Natural killer cell treated with Interleukin-12 subunit alpha and Interleukin-12 subunit beta and Interleukin-15 and Interleukin-18, amount 100 ng/mL, for 72 hours (primary cell): ENCODE measurements around the gene ADAMTS2. TPM values are rescaled to one million over a fixed set of nuclear protein-coding genes. Genes with fewer than 3 reads are reported as not detected.
A peak's percentile ranks its signal among the peaks of the same experiment; 100 is the strongest.

ENCODE experiments used
- ATAC-seq, 2 donors: fragments of 150-1000 bp; cut with Tn5 transposase in 1 of 2; sonication (Bioruptor Pico), chemical (Tn5 transposase) in 1 of 2; 2 replicates each; pipeline ENCODE4 v1.10.0; 2021
- DNase-seq: peaks from one replicate; pipeline ENCODE4 v3.0.0; 2022; ENCODE audit warnings: low spot score
- H3K27ac Mint-ChIP-seq, 2 donors: 1 replicate in 1 of 2; 2 replicates in 1 of 2; pipeline ENCODE4 v1.8.0; 2022; ENCODE audit warnings: mixed read lengths in 2 of 2, mild to moderate bottlenecking in 1 of 2, moderate library complexity in 1 of 2
- H3K27me3 Mint-ChIP-seq, 2 donors: 1 replicate in 1 of 2; 2 replicates in 1 of 2; pipeline ENCODE4 v1.8.0; 2022; ENCODE audit warnings: mixed read lengths in 2 of 2
- H3K36me3 Mint-ChIP-seq: one replicate; pipeline ENCODE4 v1.8.0; 2022; ENCODE audit warnings: mixed read lengths
- H3K4me1 Mint-ChIP-seq, 2 donors: 1 replicate in 1 of 2; 2 replicates in 1 of 2; pipeline ENCODE4 v1.8.0; 2022; ENCODE audit warnings: low read depth in 2 of 2, mixed read lengths in 2 of 2, mild to moderate bottlenecking in 1 of 2
- H3K4me3 Mint-ChIP-seq: one replicate; pipeline ENCODE4 v1.8.0; 2022; ENCODE audit warnings: mixed read lengths
- H3K9me3 Mint-ChIP-seq: 2 replicates; pipeline ENCODE4 v1.8.0; 2022; ENCODE audit warnings: mixed read lengths
- total RNA-seq, 2 donors: library from RNA; stranded (reverse); gene quantifications; one replicate each; pipeline ENCODE4 v1.2.3, GENCODE V29; 2022

ADAMTS2 gene
- total RNA-seq, 2 donors from 2014 or later: not detected

DNA sequence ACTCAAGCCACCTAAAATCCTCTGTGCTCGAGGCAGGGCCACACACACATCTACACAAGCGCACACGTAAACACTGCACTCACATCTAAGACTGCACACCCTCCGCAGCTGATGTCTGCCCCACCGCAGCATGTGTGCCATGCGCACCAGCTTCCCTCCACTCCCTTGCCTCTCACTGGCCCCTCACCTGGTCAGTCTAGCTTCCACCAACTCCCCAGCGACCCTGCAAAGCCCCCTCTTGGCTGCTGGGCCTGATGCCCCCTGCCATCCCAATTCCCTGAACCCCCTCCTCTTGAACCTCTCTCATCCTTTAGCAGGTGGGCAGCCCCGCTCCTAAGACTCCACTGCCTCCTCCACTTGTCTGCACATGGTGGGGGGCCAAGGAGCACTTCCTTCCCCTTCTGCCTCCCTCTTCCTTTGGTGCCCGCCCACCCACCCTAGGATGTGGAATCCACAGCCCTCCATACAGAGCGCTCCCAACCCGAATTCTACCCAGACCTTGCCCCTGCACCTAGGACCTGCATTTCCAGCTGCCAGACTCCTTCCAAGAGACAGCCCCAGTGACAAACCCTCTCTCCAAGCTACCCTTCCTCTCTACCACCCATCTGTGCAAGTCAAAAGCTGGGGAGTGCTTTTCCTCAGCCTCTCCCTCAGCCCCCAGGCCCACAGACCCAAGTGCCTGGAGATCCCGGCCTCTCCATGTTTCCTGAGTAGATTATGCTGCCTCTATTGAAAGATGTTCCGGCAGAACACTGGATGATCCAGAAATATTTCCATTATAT lies 23.9 kb downstream of the ADAMTS2 start:
- H3K27ac Mint-ChIP-seq: no peak overlapping the region
- peak; percentile 55 for DNase-seq
- H3K4me3 Mint-ChIP-seq: no peak overlapping the region
- H3K9me3 Mint-ChIP-seq: no peaks in the 10 kb centered on the region
- H3K27me3 Mint-ChIP-seq: no peaks in the 10 kb centered on the region
- ATAC-seq: no peak
- H3K36me3 Mint-ChIP-seq: no peaks in the 10 kb centered on the region
- peaks cover 0 to 8% of the 10 kb centered on the region in 2 donors for H3K4me1 Mint-ChIP-seq

DNA sequence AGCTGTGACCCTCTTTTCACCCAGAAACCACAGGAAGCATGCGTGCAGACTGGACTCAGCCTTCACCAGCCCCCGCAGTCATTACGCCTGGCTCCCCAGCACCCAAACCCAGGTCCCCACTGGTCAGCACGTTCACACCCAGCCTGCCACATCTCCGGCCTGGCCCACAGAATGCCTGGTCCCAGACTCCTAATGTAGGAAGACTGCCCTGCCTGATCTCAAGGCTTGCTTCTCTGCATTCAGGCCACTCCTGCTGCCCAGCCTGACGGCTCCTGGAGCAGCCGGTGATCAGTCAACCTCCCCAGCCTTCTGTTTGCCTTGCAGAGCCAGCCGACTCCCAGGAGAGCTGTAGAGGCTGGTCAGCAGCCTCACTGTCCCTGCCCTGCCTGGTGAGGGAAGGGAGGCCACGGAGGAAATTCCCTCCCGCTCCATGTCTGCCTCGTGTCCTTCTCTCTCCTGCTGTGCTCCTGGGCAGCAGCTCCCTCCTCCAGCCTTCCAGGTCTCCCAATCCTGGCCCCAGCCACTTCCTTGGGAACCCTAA lies 25.4 kb downstream of the ADAMTS2 start:
- ATAC-seq (no peak), DNase-seq (peak; percentile 28)
- H3K27ac Mint-ChIP-seq: no peak overlapping the region
- H3K4me3 Mint-ChIP-seq: no peak overlapping the region
- H3K36me3 Mint-ChIP-seq: no peaks in the 10 kb centered on the region
- H3K27me3 Mint-ChIP-seq: peaks cover 3 to 7% of the 10 kb centered on the region in 2 donors
- H3K4me1 Mint-ChIP-seq: peaks cover 0 to 8% of the 10 kb centered on the region in 2 donors
- no peaks in the 10 kb centered on the region for H3K9me3 Mint-ChIP-seq

DNA sequence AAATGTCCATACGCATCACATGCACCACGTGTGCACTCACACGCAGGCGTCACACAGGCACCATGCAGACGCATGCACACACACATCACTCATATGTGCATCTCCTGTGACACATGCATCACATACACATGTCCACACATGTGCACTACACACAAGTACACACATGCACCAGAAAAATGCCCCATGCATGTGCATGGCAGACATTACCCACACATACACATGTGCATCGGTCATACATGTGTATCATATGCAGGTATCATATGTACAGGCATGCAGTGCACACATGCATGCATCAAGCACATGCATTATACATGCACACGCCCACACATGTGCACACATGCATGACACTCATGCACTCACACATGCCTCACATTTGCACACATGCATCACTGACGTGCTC lies 26.1 kb downstream of the ADAMTS2 start:
- Mint-ChIP-seq H3K27me3 (peaks cover 3 to 7% of the 10 kb centered on the region in 2 donors), H3K4me1 (peaks cover 0 to 8% of the 10 kb centered on the region in 2 donors), H3K9me3 (no peaks in the 10 kb centered on the region), H3K27ac (no peak overlapping the region), H3K4me3 (no peak overlapping the region), H3K36me3 (no peaks in the 10 kb centered on the region)
- ATAC-seq: no peak
- DNase-seq: peak; percentile 10

DNA sequence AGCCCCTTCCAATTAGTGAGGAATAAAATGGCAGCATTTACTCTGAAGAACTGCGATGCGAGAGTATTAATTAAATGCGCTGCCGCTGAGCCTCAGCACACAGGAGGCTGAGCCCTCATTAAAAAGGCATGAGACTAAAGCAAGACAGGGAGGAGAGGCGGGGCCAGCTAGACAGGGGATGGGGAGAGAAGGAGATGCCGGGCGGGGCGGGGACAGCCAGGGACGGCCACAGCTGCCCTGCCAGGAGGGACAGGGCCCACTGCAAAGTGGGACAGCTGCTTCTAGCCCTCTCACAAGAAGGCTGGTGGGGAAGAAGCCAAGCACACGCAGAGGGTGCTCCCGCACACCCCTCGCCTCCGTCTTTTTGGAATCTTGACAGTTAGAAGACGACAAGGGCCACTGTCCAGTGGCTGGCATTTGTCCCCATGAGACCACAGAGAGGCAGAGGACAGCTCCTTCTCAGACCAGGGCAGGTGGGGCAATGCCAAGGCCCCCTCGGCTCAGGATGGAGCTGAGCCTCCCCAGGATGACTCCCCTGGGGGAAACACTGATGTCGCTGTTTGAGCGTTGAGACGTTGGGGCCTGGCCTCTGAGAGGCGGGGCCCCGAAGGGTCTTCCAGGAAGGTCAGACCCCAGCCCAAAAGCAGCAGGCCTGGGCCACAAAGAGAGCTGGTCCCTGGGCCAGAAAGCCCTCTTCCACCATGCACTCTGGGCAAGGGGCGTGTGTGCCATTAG lies 26.9 kb downstream of the ADAMTS2 start:
- H3K36me3 Mint-ChIP-seq: no peaks in the 10 kb centered on the region
- no peak for ATAC-seq
- no peak overlapping the region for H3K4me3 Mint-ChIP-seq
- H3K27ac Mint-ChIP-seq: no peak overlapping the region
- DNase-seq: peak; percentile 39
- H3K4me1 Mint-ChIP-seq: peaks cover 0 to 8% of the 10 kb centered on the region in 2 donors
- H3K27me3 Mint-ChIP-seq: peaks cover 3 to 7% of the 10 kb centered on the region in 2 donors
- H3K9me3 Mint-ChIP-seq: no peaks in the 10 kb centered on the region

DNA sequence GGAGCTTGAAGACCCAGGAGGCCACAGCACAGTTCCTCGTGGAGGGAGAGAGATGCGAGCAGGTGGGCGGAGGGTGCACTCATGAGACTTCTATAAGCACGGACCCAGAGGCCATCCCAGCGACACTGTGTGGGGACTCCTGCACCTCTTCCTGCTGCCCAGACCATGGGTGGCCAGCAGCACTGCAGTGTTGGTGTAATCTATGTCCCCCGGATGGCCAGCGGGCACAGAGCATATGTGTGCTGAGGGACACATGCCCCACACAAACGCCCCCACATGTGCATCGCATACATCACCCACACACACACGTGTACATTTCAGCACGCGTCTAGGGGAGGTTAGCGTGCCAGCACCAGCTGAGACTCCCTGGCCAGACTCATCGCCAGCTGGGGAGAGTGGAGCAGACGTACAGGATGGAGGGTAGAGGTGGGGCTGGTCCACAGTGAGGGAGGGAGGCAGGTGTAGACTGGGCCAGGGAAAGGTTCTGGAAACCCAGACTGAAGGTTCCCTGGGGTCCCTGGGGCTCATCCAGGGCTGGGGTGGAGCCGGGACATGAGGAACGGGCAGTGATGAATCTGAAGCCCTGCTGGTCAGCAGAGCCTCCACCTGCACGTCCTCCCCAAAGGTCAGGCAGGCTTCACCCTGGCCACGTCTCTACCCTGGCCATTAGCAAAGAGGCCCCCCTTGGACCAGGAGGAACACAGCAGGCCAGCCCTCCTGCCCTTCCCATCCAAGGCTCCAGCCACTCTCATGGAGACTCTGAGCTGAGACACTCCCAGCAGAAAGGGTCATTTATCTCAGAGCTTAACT lies 27.6 kb downstream of the ADAMTS2 start:
- DNase-seq: peak; percentile 23
- H3K27ac Mint-ChIP-seq: no peak overlapping the region
- no peaks in the 10 kb centered on the region for H3K9me3 Mint-ChIP-seq
- peaks cover 0 to 8% of the 10 kb centered on the region in 2 donors for H3K4me1 Mint-ChIP-seq
- peaks cover 3 to 7% of the 10 kb centered on the region in 2 donors for H3K27me3 Mint-ChIP-seq
- peak; percentile 6 to 33 for ATAC-seq
- no peak overlapping the region for H3K4me3 Mint-ChIP-seq
- no peaks in the 10 kb centered on the region for H3K36me3 Mint-ChIP-seq

DNA sequence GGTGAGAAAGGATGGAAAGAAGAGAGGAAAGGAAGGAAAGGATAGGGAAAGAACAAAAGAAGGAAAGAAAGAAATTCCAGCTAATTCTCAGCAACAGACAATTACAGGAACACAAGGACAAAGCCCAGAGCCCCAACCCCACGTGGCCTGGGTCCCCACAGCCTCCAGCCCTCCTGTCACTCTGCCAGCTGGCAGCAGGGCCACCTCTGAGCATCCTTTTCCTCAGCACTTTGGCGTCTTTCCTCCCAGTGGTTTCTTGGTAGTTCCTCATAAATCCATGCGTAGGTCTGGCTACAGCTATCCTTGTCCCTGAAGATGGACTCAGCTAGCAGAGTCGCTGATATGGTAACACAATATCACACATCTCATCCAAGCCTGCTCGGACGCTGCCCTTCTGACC lies 28.3 kb downstream of the ADAMTS2 start:
- no peak overlapping the region for H3K4me3 Mint-ChIP-seq
- peaks cover 0 to 8% of the 10 kb centered on the region in 2 donors for H3K4me1 Mint-ChIP-seq
- H3K27ac Mint-ChIP-seq: no peak overlapping the region
- peaks cover 3 to 7% of the 10 kb centered on the region in 2 donors for H3K27me3 Mint-ChIP-seq
- H3K36me3 Mint-ChIP-seq: no peaks in the 10 kb centered on the region
- peak; percentile 15 for DNase-seq
- H3K9me3 Mint-ChIP-seq: no peaks in the 10 kb centered on the region
- no peak for ATAC-seq

DNA sequence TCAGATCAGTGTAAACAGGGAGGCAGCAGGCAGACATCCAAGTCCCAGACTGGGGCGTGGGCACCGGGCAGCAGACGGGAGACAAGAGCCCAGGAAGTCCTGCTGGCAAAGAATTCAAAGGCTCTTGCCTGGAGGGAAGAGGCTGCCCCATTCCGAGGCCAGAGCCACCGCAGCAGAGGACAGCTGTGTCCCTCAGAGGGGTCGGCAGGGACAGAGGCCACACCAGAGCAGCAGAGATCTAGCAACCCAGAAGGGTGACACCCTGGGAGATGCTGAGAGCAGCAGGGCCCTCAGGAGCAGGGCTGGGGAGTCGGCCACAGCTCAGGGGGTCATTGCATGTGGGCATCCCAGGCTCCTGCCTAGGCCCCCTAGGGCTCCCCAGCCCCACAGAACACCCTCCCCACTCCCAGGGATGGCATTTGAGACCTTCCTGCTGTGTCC lies 29.1 kb downstream of the ADAMTS2 start:
- Mint-ChIP-seq H3K9me3 (no peaks in the 10 kb centered on the region), H3K4me3 (no peak overlapping the region), H3K36me3 (no peaks in the 10 kb centered on the region), H3K27ac (no peak overlapping the region), H3K27me3 (peaks cover 3 to 7% of the 10 kb centered on the region in 2 donors), H3K4me1 (peaks cover 0 to 8% of the 10 kb centered on the region in 2 donors)
- ATAC-seq (no peak), DNase-seq (peak; percentile 42)

DNA sequence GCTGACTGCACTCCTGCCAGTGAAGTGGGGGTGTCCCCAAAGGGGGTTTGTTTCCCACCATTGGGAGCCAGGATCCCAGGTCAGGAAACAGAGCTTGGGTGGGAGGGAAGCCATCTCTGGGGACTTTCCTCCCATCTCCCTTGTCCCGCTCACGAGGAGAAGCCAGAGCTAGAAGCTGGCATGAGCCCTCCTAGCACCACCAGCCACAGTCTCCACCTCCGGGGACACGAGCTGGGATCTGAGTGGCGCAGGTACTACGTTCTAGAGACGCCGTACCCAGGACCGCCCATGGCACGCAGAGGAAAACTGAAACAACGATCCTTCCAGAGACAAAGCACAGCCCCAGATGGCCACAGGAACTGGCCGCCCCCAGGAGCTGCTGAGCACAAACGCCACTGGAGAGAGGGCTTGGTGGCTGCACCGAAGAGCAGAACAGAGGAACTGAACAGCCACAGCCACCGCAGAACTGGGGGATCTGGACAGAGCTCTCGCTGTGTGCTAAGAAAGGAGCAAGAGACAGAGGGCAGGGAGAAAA lies 29.8 kb downstream of the ADAMTS2 start:
- Mint-ChIP-seq H3K27ac (no peak overlapping the region), H3K9me3 (no peaks in the 10 kb centered on the region), H3K4me3 (no peak overlapping the region), H3K36me3 (no peaks in the 10 kb centered on the region), H3K27me3 (peaks cover 3 to 7% of the 10 kb centered on the region in 2 donors), H3K4me1 (peaks cover 0 to 8% of the 10 kb centered on the region in 2 donors)
- no peak for ATAC-seq
- DNase-seq: peak; percentile 32

DNA sequence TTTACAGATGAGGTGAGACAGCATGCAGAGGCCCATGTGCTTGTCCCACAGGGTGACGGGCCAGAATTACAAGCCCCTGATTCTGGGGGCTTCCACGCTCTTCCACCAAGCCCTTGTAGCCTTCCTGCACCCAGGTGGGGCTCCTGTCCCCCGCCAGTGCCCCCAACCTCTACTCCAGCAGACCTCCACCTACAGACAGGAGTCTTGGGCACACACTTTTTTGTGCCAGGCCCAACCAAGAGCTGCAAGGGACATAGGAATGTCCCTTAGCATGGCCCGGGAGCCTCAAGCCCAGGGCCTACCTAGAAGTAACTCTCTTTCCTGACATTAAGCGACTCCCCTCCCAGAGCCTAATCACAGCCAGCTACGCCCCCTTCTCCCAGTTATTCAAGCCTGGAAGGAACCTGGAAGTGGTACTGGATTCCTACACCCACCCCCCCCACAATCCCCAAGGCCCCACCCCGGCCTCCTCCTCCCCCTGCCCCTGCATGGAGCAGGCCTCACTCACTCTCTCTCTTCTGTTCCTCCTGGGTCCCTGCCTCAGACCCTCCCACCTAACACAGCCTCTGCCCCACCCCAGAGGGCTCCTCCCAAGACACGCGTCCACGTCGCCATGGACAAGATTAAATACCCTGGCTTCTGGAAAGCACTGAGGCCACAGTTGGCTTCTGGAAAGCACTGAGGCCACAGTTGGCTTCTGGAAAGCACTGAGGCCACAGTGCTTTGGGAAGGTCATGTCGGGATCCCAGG lies 30.5 kb downstream of the ADAMTS2 start:
- DNase-seq: peak; percentile 32
- ATAC-seq: no peak
- H3K27me3 Mint-ChIP-seq: peaks cover 3 to 7% of the 10 kb centered on the region in 2 donors

DNA sequence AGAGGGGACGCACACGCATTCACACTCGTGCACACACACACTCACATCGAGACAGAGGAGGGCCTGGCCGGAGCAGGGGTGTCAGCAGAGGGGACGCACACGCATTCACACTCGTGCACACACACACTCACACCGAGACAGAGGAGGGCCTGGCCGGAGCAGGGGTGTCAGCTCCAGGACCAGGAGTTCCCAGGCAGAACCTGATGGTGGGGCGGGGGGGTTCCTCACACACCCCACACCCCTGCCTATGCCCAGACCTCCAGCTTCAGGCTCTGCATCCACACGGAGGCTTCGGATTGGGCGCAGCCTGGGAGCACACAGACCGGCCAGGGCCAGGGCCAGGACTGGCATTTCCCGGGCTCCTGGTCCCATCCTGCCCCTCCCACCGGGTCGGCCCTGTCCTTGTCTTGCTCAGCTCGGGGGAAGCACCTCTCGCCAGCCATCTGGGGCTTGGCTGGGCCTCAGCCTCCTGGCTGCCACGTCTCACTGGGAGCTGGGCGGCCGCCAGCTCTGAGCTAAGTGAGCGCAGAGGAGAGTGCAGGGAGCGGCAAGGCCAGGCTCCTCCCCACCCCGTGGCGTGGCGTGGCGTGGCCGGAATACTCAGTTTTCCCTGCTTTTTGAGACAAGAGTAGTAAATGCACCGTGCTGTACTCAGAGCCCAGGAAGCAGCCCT lies 31.3 kb downstream of the ADAMTS2 start:
- ATAC-seq: no peak
- Mint-ChIP-seq H3K9me3 (no peaks in the 10 kb centered on the region), H3K4me3 (no peak overlapping the region), H3K27ac (no peak overlapping the region), H3K4me1 (peaks cover 0 to under 1% of the 10 kb centered on the region in 2 donors), H3K27me3 (peaks cover 3 to 7% of the 10 kb centered on the region in 2 donors), H3K36me3 (no peaks in the 10 kb centered on the region)
- peak; percentile 32 for DNase-seq

More for the DNA sequence above, 30.5 kb downstream of the ADAMTS2 start:
- Mint-ChIP-seq H3K4me1 (peaks cover 0 to 8% of the 10 kb centered on the region in 2 donors), H3K27ac (no peak overlapping the region), H3K9me3 (no peaks in the 10 kb centered on the region), H3K36me3 (no peaks in the 10 kb centered on the region), H3K4me3 (no peak overlapping the region)

DNA sequence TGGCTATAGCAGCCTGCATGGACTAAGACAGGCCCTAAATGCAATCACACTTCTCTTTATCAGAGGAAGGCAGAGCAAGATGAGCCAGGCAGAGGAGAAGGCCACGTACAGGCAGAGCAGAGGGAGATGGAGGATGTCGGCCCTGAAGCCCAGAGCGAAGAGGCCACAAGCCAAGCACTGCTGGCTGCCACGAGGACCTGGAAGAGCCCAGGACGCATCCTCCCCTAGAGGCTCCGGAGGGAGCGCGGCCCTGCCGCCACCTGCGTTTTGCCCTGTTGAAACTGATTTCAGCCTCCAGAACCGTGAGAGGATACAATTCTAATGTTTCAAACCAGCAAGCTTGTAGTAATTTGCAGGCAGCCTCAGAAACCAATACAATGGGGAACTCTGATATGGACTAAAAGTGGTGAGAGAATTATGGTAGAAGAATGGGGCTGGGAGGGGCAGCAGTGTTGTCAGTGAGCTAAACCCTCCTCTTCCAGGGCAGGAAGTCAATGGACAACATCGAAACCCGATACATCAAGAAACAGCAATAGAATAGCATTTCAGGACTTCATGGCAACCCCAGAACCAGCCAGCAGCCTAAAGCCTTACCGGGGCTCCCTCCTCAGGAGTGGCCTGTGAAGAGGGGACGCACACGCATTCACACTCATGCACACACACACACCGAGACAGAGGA lies 32.6 kb downstream of the ADAMTS2 start:
- DNase-seq (no peak), ATAC-seq (no peak)
- H3K27ac Mint-ChIP-seq: no peak overlapping the region
- peaks cover 3 to 7% of the 10 kb centered on the region in 2 donors for H3K27me3 Mint-ChIP-seq
- H3K9me3 Mint-ChIP-seq: no peaks in the 10 kb centered on the region
- no peaks in the 10 kb centered on the region for H3K36me3 Mint-ChIP-seq
- no peaks in the 10 kb centered on the region for H3K4me1 Mint-ChIP-seq
- H3K4me3 Mint-ChIP-seq: no peak overlapping the region

DNA sequence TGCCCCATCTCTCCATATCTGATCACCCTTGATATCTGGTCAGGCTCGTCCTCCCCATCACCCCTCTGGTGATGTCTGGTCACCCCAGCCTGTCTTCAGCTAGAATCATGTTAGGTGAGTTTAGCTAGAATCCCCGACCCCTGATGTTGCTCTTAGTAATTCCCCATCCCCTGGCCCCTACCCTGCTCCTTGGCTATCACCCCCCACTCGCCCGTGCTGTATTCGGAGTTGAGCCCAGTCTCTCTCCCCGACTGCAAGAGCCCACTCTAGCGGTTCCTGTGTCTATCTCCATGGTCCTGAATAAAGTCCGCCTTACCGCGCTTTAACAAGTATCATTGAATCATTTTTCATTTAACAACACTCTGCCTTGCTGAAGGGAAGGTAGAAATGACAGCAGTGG lies 33.7 kb downstream of the ADAMTS2 start:
- DNase-seq: peak; percentile 54
- Mint-ChIP-seq H3K9me3 (no peaks in the 10 kb centered on the region), H3K36me3 (no peaks in the 10 kb centered on the region), H3K27ac (no peak overlapping the region), H3K27me3 (peaks cover 5 to 7% of the 10 kb centered on the region in 2 donors), H3K4me1 (no peaks in the 10 kb centered on the region), H3K4me3 (no peak overlapping the region)
- ATAC-seq: no peak
